NCI-H1694 treated with DMSO at 0.1 percent for 48 hours (cell line): ENCODE measurements around the gene CEMIP.

Experiments
- DNase-seq: peaks from one replicate; lab custom pipeline; 2025; lab: John Stamatoyannopoulos, UW

Gene CEMIP

DNA sequence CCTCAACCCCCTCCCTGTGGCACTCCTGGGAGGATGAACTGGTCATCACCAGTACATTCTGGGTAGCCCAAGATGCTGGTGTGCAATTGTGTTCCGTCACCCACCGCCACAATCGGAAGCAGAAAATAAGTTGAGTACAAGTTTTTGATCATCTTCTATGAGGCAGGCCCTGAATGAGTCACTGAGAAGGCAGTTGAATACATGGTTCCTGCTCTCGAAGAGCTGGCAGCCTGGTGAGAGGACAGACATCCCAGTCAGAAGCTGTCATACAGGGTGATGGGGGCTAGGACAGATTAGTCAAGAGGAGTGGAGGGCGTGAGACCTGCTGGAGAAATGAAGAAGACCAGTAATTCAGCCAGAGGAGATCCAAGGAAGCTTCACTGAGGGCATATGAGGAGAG, 6.2 kb downstream of the CEMIP start:
- no peak for DNase-seq

GRCh38 chr15:80785811-80786354, 6.7 kb downstream of the CEMIP start:
- no peak for DNase-seq

DNA sequence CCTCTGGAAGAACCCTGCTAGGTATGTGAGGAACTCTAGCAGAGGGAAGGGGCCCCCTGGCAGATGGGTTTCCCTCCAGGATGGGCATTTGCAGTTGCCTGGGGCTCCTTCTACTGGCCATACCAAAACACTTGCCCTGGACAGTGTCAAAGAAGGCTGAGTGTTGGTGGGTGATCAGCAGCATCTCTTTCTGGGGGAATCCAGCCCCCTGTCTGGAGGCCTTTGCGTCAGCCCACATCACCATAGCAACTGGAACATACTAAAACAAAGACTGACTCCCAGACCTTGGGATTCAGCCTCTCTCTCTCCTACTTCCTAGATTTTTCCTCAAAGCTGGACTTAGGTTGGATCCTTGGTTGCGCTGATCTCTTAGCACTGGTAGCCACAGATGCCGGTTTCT, 8.1 kb downstream of the CEMIP start:
- DNase-seq = no peak

DNA sequence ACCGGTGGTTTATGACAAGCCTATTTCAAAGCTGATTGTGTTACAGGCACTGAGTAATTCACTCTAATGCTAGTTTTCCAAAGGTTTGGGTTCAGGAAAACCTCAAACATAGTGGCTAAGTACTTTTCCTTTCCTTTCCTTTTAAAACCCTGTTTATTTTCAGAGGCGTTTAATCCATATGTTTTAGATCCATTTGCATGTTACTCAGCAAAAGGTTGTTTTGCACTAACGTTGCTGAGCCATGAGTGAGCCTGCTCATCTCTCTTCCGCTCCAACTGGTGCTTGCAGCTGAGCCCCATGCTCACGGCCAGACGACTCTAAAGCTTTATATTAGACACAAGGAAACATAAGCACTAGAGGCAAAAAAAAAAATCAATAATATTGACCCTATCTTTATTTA, 9.4 kb downstream of the CEMIP start:
- peak; percentile 50 for DNase-seq

DNA sequence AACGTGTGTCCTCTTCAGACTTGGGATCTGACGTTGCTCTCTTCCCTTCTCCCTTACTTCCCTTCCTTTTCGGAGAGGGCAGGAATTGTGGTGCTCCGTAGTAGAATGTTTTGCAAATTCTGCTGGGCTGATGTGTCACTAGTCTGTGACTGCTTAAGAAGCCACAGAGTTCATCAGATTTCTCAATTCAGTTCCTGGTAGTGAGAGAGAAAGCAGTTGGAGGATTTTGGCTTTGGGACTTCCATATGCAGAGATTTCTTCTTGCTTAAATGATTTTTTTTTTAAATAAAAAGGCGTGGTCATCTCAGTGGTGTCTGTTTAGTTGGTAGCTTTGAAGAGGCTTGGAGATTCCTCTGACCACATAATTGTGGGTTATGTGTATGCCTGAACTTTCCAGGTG, 10.1 kb downstream of the CEMIP start:
- no peak for DNase-seq

GRCh38 chr15:80789796-80790195, 10.6 kb downstream of the CEMIP start:
- no peak for DNase-seq

DNA sequence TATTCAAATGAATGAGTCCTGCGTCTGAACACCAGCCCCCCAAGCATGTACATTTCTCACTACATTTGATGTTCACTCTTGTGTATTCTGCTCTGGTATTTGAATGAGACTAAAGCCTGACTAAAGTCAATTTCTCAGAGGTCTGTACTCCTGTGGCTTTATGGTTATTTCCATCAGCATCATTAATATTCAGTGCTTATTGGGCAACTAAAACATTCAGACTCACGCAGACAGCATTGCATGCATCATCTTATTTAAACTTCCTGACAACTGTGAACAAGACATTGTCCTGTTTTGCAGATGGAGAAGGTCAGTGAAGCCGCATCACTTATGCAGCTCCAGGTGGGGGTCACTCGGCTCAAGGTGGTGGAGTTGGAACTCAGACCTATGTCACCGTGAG, 11.1 kb downstream of the CEMIP start:
- DNase-seq = no peak

DNA sequence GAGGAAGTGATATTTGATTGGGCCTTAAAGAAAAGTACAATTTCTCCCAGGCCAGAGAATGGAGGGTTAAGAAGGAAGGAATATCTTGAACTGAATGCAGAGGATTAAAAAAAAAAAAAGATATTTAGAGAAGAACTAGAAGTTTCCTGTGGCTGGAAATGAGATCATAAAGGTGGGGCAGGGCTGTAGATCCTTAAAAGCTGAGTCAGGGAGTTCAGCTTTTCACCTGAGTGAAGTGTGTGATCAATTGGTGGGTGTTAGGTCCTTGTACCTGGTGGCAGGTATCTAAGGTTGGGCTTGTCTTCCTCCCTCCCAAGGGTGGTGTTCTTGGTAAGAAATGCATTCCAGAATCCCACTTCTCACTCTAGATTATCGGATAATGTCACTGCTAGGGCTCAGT, 11.8 kb downstream of the CEMIP start:
- DNase-seq = no peak

DNA sequence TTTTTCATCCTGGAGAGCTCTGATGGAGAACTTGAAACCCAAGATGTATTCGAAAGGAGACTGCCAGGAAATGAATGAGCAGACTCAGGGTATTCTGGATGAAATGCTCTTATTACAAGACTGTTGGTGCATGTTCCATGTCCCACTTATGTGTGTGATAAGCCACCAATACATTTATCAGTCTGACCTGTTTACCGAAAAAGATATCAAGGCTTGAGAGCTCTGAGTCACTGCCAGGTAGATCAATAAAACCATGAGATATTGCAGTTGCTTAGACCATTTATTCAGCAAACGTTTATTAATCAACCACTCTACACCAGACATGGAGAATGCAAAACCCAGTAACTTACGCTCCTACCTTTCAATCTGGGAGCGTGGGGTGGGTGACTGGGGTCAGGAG, 17.2 kb downstream of the CEMIP start:
- DNase-seq = no peak

GRCh38 chr15:80798911-80799310, 19.7 kb downstream of the CEMIP start:
- DNase-seq = no peak

- no peak for DNase-seq
Observed at GRCh38 chr15:80800067-80800466, 20.9 kb downstream of the CEMIP start.

- no peak for DNase-seq
Observed at GRCh38 chr15:80801891-80802680, 22.9 kb downstream of the CEMIP start.

- DNase-seq = no peak
Observed at GRCh38 chr15:80803580-80804525, 24.7 kb downstream of the CEMIP start.

- peak; percentile 18 for DNase-seq
Observed at GRCh38 chr15:80804970-80805495, 25.9 kb downstream of the CEMIP start.

DNA sequence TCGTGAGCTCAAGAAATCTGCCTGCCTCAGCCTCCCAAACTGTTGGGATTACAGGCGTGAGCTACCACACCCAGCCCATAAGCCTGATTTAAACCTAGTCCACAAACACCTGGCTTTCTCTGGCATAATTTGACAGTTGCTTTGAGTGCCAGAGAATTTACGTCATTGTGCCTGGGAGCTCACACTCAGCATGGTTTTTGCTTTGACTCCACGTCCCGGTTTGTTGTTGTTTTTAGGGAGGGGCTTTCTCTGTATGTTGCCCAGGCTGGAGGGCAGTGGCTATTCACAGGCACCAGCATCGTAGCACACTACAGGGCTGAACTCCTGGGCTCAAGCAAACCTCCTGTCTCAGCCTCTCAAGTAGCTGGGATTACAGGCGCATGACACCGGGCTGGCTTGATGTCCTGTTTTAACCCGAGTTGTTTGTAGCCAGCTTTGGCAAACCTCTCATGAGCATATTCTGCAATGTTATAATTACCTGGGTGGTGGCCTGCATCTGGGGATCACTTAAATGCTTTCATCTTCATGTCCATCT, 32.7 kb downstream of the CEMIP start:
- no peak for DNase-seq

DNA sequence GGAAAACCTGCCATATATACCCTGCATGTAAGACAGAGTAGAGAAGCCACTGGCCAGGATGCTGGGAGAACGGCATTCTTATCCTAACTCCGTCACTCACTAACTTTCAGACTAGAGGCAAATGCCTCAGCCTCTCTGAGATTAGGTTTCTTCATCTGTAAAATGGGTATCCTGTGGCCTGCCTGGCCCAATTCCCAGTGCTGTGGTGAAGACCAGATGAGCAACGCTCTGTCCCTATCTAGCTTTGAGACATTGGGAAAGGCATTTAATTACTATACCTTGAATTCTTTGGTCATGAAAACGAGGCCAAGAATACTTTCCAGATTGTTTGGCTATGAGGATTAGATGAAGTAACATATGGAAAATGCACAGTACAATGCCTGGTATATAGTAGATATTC, 35.9 kb downstream of the CEMIP start:
- DNase-seq = no peak

- no peak for DNase-seq
Observed at GRCh38 chr15:80816049-80816653, 37.0 kb downstream of the CEMIP start.

GRCh38 chr15:80816936-80817335, 37.8 kb downstream of the CEMIP start:
- no peak for DNase-seq

- DNase-seq = no peak
Observed at GRCh38 chr15:80817901-80818300, 38.7 kb downstream of the CEMIP start.

DNA sequence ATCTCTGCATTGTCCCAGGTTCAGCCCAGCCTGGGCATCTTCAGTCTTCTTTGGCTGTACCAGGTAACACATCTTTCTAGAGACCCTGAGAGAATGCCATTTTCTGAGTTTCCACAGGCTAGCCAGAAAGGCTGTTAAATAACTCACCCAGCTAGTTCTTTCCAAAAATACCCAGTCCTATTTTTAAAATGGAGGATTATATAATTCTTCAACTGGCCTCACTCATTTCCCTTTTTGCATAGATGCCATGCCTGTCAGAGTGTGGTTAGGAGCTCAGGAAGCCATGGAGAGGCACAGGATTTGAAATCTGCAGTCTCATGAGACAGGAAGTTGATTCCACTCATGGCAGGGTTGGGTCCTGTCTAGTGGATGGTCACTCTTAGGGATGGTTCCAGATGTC, 39.8 kb downstream of the CEMIP start:
- DNase-seq = no peak

DNA sequence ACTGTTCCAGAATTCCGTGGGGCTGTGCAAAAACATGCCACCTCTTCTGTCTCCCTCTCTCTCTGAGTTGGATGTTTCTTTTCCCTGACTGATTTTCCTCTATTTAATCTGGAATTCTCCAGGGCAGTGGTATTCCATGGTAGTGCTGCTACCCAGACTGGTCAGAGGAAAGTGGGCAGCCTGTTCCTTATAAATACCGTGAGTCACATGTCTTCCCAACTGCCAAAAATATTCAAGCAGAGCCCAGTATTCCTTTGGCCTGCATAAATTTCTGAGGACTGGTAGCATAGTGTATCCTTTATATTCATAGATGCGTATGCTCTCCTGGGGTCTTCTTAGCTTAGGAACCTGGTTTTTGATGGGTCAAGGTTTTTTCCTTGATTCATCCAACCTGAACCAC, 40.9 kb downstream of the CEMIP start:
- no peak for DNase-seq

- peak; percentile 49 for DNase-seq
Observed at GRCh38 chr15:80822256-80822655, 43.1 kb downstream of the CEMIP start.
